LNCAP (cell line): ENCODE data around the gene TMEM174.

Source experiments
- TF ChIP-seq, protein P1 (sequence below): fragments of 450-650 bp; IDR thresholded peaks from 2 replicates; pipeline ENCODE4 v1.5.1; 2017; ENCODE audit warnings: mild to moderate bottlenecking

Gene TMEM174

GRCh38 chr5:73188764-73189531 is 16.0 kb downstream of the TMEM174 start:
- TF ChIP-seq, protein P1, sequence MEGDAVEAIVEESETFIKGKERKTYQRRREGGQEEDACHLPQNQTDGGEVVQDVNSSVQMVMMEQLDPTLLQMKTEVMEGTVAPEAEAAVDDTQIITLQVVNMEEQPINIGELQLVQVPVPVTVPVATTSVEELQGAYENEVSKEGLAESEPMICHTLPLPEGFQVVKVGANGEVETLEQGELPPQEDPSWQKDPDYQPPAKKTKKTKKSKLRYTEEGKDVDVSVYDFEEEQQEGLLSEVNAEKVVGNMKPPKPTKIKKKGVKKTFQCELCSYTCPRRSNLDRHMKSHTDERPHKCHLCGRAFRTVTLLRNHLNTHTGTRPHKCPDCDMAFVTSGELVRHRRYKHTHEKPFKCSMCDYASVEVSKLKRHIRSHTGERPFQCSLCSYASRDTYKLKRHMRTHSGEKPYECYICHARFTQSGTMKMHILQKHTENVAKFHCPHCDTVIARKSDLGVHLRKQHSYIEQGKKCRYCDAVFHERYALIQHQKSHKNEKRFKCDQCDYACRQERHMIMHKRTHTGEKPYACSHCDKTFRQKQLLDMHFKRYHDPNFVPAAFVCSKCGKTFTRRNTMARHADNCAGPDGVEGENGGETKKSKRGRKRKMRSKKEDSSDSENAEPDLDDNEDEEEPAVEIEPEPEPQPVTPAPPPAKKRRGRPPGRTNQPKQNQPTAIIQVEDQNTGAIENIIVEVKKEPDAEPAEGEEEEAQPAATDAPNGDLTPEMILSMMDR, result no peak

GRCh38 chr5:73189871-73190376 is 16.9 kb downstream of the TMEM174 start:
- TF ChIP-seq, protein P1, result no peak

DNA sequence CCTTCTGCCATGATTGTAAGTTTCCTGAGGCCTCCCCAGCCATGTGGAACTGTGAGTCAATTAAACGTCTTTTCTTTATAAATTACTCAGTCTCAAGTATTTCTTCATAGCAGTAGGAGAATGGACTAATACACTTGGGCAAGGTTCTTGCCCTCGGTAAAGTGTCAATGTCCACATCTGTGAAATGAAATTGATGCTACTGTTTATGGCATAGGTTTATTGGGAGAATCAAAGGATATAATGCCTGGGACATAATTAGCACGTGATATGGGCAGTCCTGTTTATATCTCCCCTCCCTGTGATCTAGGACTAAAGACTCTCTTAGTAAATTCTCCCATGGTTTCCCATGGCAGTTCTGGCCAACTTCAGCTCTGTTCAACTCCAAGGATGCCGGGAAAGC is 19.4 kb downstream of the TMEM174 start:
- TF ChIP-seq, protein P1, result no peak

DNA sequence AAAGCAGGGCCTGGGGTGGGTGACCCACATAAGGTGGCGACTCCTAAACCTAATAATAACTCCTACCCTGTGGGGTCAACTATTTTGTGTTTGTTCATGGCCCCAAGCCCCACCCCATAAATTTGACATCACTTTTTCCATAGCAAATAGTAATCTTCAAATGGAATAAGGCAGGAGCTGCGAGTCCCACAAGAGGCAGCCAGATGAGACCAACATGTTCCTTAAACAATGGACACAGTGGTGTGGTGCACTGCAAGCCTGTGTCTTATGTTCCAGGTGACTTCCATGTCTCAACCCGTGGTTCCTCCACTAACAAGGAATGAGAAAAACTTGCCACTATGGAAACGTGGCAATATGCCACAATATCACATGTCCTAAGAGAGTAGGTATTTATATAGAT is 20.6 kb downstream of the TMEM174 start:
- TF ChIP-seq, protein P1, result no peak

- TF ChIP-seq, protein P1, result no peak
Measured at GRCh38 chr5:73196201-73196600, 23.2 kb downstream of the TMEM174 start.

- TF ChIP-seq, protein P1, result no peak
Measured at GRCh38 chr5:73197637-73198257, 24.8 kb downstream of the TMEM174 start.

DNA sequence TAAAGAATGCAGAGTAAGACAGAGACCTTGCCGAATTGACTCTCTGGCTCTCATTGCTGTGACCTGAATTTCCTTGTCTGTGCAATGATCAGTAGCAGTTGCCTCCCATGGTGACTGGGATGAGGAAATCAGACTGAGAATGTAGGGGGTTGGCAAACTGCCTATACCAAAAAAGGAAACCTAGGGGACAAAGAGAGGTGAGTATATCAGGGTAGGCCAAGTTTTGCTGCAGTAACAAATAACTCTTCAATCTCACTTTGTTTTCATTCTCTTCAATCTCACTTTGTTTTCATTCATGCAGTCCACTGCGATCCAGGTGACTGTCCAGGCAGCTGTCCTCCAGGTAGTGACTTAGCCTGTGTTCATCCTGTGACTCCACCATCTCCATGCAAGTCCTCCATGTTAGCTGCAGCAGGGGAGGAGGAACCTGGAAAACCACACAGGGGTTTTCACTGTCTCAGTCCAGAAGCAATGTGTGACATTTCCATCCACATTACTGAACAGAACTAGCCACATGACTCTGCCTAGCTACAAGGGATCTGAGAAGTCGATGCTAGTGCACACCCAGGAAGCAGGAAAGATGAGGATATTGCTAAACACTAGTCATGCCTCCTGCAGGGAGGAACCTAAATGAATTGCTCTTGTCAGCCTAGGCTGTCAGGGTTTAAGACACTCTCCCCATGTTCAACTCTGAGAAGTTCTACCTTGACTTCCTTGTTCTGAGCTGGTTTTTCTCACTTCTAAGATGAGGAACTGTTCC is 26.0 kb downstream of the TMEM174 start:
- TF ChIP-seq, protein P1, result no peak
